ENCODE results near the gene GRAMD2A. TPM values are rescaled to one million over a fixed set of nuclear protein-coding genes. Genes with fewer than 3 reads are reported as not detected.

The GRAMD2A gene
- total RNA-seq, 2 donors from 2014 or later, result 2.3 to 3.3 TPM

DNA sequence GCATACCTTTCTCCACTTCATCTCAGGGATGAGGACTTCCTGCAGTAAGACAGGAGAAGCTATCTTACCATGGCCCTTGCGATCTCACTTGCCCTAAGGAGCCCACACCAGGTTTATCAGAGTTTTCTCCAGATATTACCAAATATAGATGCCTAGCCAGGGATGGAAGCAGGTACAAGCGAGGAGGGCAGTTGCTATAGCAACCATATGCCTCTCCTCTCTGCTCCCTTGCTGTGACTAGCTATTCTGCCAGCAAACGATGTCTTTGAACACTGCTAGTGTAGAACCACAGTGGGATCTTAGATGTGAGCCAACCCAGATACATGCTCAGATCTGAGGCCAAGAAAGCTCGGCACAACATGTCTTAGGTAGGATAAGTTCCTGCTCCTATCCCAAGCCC, 33.9 kb downstream of the GRAMD2A start:
- Histone ChIP-seq H3K9me3 (no peaks in the 10 kb centered on the region), H3K36me3 (no peaks in the 10 kb centered on the region), H3K9ac (ENCODE audit: low read depth in 2 of 2, low read length in 2 of 2) (no peak overlapping the region), H3K4me1 (no peaks in the 10 kb centered on the region), H3K27ac (no peak overlapping the region), H3K4me3 (no peak overlapping the region), H3K27me3 (no peaks in the 10 kb centered on the region)
- intact Hi-C loops (cut with DNase I), result no loop called here
- TF ChIP-seq, protein P1, sequence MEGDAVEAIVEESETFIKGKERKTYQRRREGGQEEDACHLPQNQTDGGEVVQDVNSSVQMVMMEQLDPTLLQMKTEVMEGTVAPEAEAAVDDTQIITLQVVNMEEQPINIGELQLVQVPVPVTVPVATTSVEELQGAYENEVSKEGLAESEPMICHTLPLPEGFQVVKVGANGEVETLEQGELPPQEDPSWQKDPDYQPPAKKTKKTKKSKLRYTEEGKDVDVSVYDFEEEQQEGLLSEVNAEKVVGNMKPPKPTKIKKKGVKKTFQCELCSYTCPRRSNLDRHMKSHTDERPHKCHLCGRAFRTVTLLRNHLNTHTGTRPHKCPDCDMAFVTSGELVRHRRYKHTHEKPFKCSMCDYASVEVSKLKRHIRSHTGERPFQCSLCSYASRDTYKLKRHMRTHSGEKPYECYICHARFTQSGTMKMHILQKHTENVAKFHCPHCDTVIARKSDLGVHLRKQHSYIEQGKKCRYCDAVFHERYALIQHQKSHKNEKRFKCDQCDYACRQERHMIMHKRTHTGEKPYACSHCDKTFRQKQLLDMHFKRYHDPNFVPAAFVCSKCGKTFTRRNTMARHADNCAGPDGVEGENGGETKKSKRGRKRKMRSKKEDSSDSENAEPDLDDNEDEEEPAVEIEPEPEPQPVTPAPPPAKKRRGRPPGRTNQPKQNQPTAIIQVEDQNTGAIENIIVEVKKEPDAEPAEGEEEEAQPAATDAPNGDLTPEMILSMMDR (IDR thresholded peaks at IDR 0.05), result no peak
- DNase-seq, result no peak

DNA sequence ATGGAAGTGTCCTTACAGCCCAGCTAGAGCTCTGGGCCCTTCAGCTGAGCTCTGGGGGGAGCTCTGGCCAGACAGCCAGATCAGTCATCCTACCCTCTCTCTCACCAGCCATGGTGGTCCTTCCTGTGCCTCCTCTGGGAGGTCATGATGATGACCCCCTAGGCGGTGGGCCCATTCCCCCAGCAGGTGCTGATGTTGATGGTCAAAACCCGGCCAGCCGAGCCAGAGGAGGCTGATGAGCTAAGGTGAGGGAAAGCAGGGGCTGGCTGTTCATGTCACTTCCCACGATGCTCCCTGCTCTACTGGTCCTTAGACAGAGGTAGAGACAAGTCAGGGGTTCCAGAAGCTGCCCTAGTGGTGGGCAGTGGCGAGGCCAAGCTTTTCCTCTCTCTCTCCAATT, 35.0 kb downstream of the GRAMD2A start:
- H3K4me1 ChIP-seq, result no peaks in the 10 kb centered on the region
- TF ChIP-seq, protein P1 (IDR thresholded peaks at IDR 0.05), result no peak
- H3K9ac ChIP-seq (ENCODE audit: low read depth in 2 of 2, low read length in 2 of 2), result no peak overlapping the region
- no peak for DNase-seq
- H3K4me3 ChIP-seq, result no peak overlapping the region
- no peak overlapping the region for H3K27ac ChIP-seq
- intact Hi-C loops (cut with DNase I), result no loop called here
- no peaks in the 10 kb centered on the region for H3K9me3 ChIP-seq
- H3K27me3 ChIP-seq, result no peaks in the 10 kb centered on the region
- no peaks in the 10 kb centered on the region for H3K36me3 ChIP-seq

DNA sequence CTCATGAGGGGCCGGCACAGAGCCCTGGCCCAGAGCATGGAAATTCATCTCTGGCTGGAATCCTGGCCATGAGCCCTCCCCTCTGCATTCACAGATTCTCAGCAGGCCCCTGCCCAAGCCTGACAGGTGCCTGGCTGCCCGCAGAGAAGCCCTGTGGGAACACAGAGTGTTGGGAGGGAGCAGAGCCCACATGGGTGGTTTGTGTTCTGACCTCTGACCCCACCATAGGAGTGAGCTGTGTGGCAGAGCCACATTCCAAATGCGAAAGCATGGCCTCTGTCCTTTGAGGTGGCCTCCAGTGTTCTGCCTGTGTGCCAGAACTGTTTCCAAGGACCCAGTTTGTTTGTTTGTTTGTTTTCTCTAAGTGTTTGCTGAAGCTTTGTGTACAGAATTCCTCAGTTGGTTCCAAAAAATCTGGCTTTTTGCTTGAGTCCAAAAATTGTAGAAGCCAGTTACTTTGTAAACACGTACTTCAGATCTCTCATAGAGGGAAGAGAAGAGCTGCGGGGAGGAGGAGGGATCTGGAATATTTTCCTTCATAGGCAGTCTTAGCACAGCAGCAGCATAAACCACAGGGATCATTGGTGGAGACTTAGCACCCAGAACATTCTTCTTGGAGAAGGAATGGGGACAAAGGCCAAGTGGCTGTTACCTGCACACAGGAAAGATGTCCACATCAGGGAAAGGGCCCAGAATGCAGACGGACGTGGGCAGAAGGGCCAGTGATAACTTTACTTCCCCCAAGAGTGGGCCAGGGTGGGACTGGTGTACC, 36.0 kb downstream of the GRAMD2A start:
- Histone ChIP-seq H3K36me3 (no peaks in the 10 kb centered on the region), H3K4me3 (no peak overlapping the region), H3K4me1 (no peaks in the 10 kb centered on the region), H3K27me3 (no peaks in the 10 kb centered on the region), H3K9me3 (no peaks in the 10 kb centered on the region), H3K27ac (no peak overlapping the region), H3K9ac (ENCODE audit: low read depth in 2 of 2, low read length in 2 of 2) (no peak overlapping the region)
- intact Hi-C loops (cut with DNase I), result no loop called here
- TF ChIP-seq, protein P1 (IDR thresholded peaks at IDR 0.05), result no peak
- no peak for DNase-seq

DNA sequence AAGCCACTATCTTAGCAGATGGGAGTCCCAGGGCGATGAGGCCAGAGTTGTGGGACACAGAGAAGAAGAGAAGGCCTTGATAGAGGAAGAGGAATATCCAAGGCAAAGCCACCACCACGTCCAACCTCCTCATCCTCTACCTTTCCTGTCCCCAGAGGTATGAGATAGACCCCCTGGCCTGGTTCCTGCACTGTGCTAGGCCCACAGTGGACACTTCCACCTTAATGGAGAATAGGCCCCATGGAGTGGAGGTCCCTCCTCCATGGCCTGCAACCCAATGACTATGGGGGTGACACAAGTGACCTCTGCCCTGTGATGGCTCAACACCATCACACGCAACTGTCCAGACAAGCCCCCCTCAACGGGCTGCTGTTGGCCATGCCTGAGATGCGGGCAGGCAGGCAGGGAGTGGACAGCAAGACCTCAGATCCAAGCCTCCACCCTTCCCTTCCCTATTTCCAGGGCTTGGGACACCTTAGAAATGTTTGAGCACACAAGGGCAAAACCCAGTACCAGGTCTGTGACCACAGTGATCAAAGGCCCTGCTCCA, 36.8 kb downstream of the GRAMD2A start:
- no peaks in the 10 kb centered on the region for H3K27me3 ChIP-seq
- no peak for DNase-seq
- no peaks in the 10 kb centered on the region for H3K9me3 ChIP-seq
- H3K9ac ChIP-seq (ENCODE audit: low read depth in 2 of 2, low read length in 2 of 2), result no peak overlapping the region
- intact Hi-C loops (cut with DNase I), result no loop called here
- no peak overlapping the region for H3K4me3 ChIP-seq
- H3K4me1 ChIP-seq, result no peaks in the 10 kb centered on the region
- TF ChIP-seq, protein P1 (IDR thresholded peaks at IDR 0.05), result no peak
- no peak overlapping the region for H3K27ac ChIP-seq
- H3K36me3 ChIP-seq, result no peaks in the 10 kb centered on the region

DNA sequence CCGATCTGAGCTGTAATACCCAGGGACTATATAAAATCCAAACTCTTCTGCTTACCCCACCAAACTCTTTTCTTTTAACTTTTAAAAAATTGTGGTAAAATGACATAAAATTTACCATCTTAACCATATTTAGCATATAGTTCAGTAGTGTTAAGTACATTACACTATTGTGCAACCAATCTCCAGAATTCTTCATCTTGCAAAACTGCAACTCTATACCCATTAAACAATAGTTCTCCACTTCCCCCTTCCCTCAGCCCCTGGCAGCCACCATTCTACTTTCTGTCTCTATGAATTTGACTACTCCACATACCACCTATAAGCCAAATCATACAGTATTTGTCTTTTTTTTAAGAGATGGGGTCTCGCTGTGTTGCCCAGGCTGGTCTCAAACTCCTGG, 40.7 kb downstream of the GRAMD2A start:
- Histone ChIP-seq H3K9me3 (no peaks in the 10 kb centered on the region), H3K36me3 (no peaks in the 10 kb centered on the region), H3K27ac (no peak overlapping the region), H3K27me3 (no peaks in the 10 kb centered on the region), H3K4me3 (no peak overlapping the region), H3K4me1 (no peaks in the 10 kb centered on the region), H3K9ac (ENCODE audit: low read depth in 2 of 2, low read length in 2 of 2) (no peak overlapping the region)
- DNase-seq, result no peak
- intact Hi-C loops (cut with DNase I), result loop anchor here (5.0 kb wide), 1 partner anchor 405 kb away; no protein-coding TSS in a partner anchor
- TF ChIP-seq, protein P1 (IDR thresholded peaks at IDR 0.05), result no peak
